OCI-LY7 (cell line): ENCODE results near the gene FOXN3. TPM values are rescaled to one million over a fixed set of nuclear protein-coding genes. Genes with fewer than 3 reads are reported as not detected.

Experiments used
- BruUV-seq: library from RNA; stranded (reverse); fragments of 400-500 nt; replicated peaks from 2 replicates; lab custom pipeline; 2021; lab: Mats Ljungman, UMichigan
- CTCF ChIA-PET: fragments of 300-600 bp; sonication (Branson Sonifier 250); formaldehyde crosslinking; loops from one replicate; lab custom pipeline; 2022; ENCODE audit warnings: antibody characterized with exemption; ENCODE audit not compliant: unreplicated experiment; lab: Charles Lee
- POLR2A ChIA-PET: fragments of 300-600 bp; sonication (Branson Sonifier 250); formaldehyde crosslinking; loops from one replicate; lab custom pipeline; 2022; ENCODE audit warnings: antibody characterized with exemption; lab: Charles Lee
- DNase-seq: peaks from one replicate; pipeline ENCODE4 v3.0.0-alpha.2; 2015; ENCODE audit warnings: low spot score
- H2AFZ ChIP-seq: fragments of 200-600 bp; sonication (generic), shearing (Covaris generic); 2 replicates; pipeline ENCODE4 v1.6.1; 2014; ENCODE audit warnings: mild to moderate bottlenecking, antibody characterized with exemption, low read length, moderate library complexity
- H3K27ac ChIP-seq: fragments of 200-600 bp; sonication (generic); 2 replicates; pipeline ENCODE4 v1.5.1; 2014; ENCODE audit warnings: mixed run types, low read depth, mild to moderate bottlenecking, moderate library complexity, low read length, inconsistent platforms; ENCODE audit not compliant: poor library complexity, severe bottlenecking
- H3K36me3 ChIP-seq: fragments of 200-600 bp; sonication (generic); 2 replicates; pipeline ENCODE4 v1.6.1; 2014; ENCODE audit warnings: mild to moderate bottlenecking, antibody characterized with exemption, low read length, moderate library complexity, mixed read lengths; ENCODE audit not compliant: insufficient read depth
- H3K4me1 ChIP-seq: fragments of 200-600 bp; sonication (generic); 2 replicates; pipeline ENCODE4 v1.5.1; 2014; ENCODE audit warnings: mild to moderate bottlenecking, low read length; ENCODE audit not compliant: insufficient read depth, poor library complexity, severe bottlenecking
- H3K4me2 ChIP-seq: fragments of 200-600 bp; sonication (generic); 2 replicates; pipeline ENCODE4 v1.6.1; 2014; ENCODE audit warnings: mild to moderate bottlenecking, low read length
- H3K4me3 ChIP-seq: fragments of 200-600 bp; sonication (generic); 2 replicates; pipeline ENCODE4 v1.5.1; 2014; ENCODE audit warnings: mild to moderate bottlenecking, low read depth, low read length; ENCODE audit not compliant: poor library complexity, severe bottlenecking
- H3K79me2 ChIP-seq: fragments of 200-600 bp; sonication (generic); 2 replicates; pipeline ENCODE4 v1.6.1; 2016; ENCODE audit warnings: low read depth, mild to moderate bottlenecking, low read length, moderate library complexity, mixed read lengths; ENCODE audit not compliant: insufficient read depth
- H3K9me2 ChIP-seq: fragments of 200-600 bp; sonication (generic); 2 replicates; pipeline ENCODE4 v1.6.1; 2016; ENCODE audit warnings: mild to moderate bottlenecking, low read length, mixed read lengths; ENCODE audit not compliant: insufficient read depth
- H3K9me3 ChIP-seq: fragments of 200-600 bp; sonication (generic); 2 replicates; pipeline ENCODE4 v1.6.1; 2014; ENCODE audit warnings: mild to moderate bottlenecking, mixed run types, low read length, mixed read lengths
- H4K20me1 ChIP-seq: fragments of 200-600 bp; sonication (generic); 2 replicates; pipeline ENCODE4 v1.6.1; 2014; ENCODE audit warnings: mild to moderate bottlenecking, antibody characterized with exemption, low read length, moderate library complexity, mixed read lengths; ENCODE audit not compliant: insufficient read depth
- EZH2phosphoT487 ChIP-seq: fragments of 200-600 bp; sonication (generic); IDR thresholded peaks from 2 replicates; pipeline ENCODE4 v1.6.1; 2018; ENCODE audit warnings: low read depth, borderline replicate concordance, mild to moderate bottlenecking, mixed run types, antibody characterized with exemption, low read length, moderate library complexity, mixed read lengths
- intact Hi-C: fragments of 100-400 bp; cut with micrococcal nuclease; formaldehyde crosslinking; loops from one replicate; pipeline ENCODE4 v1.10.0; 2022; ENCODE audit not compliant: unreplicated experiment
- total RNA-seq, 2 experiments: library from RNA; depleted of rRNA in 1 of 2; stranded (reverse); fragments of >200 nt in 1 of 2; shearing (Covaris generic) in 1 of 2; gene quantifications; 2 replicates each; pipeline ENCODE4 v1.2.3, GENCODE V29; 2014 to 2022
- TF ChIP-seq, protein P1 (sequence below): fragments of 200-600 bp; sonication (generic); conservative IDR thresholded peaks from 2 replicates; pipeline ENCODE4 v1.5.1; 2014; ENCODE audit warnings: mild to moderate bottlenecking, antibody characterized with exemption, low read length, moderate library complexity, mixed read lengths

The FOXN3 gene
- total RNA-seq, 2 experiments from 2014 or later: 77.7 to 102 TPM

DNA sequence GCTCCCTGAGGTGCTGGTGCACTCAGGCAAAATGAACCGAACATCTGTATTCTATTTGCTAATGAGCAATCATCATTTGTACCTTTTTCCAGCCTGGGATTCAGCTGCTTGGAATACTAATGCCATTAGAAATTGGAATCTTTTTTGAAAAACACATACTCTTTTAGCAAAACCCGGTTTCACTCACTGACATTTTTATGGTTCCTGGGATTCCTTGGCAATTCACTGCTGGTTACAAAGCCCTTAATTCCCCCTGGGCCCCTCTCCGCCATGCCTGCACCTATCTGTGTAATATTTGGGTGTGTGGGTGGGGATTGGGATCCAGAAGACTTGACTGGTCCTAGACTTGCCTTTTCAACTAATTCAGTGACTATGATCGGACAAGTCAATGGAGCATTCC, 199.1 kb downstream of the FOXN3 start:
- BruUV-seq: no TSS peak
- POLR2A ChIA-PET: no interaction called here

DNA sequence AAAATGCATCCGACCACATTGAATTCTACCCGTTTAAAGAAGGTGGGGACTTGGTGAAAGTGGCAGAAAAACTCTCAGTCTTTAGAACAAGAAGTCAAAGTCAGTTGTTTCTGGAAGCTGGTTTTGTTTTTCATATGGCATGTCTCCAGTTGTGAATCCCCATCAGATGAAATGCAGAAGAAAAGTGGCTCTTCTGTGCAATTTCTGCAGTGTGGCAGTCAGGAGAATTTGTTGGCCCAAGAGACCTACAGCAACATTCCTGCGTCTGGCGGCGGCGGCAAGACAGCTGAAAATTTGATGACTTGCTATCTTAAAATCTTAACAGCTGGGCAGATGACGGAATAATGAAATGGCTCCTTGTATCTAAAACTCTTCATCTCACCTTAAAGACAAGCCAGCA, 201.5 kb downstream of the FOXN3 start:
- H3K4me1 ChIP-seq: no peaks in the 10 kb centered on the region
- intact Hi-C loops: no loop called here
- CTCF ChIA-PET: no interaction called here
- H3K36me3 ChIP-seq: peaks cover 14% of the 10 kb centered on the region
- H3K9me3 ChIP-seq: no peaks in the 10 kb centered on the region
- no TSS peak for BruUV-seq
- H3K79me2 ChIP-seq: no peaks in the 10 kb centered on the region
- no peak for DNase-seq
- no peaks in the 10 kb centered on the region for H3K9me2 ChIP-seq
- no peak for TF ChIP-seq EZH2phosphoT487
- TF ChIP-seq, protein P1, sequence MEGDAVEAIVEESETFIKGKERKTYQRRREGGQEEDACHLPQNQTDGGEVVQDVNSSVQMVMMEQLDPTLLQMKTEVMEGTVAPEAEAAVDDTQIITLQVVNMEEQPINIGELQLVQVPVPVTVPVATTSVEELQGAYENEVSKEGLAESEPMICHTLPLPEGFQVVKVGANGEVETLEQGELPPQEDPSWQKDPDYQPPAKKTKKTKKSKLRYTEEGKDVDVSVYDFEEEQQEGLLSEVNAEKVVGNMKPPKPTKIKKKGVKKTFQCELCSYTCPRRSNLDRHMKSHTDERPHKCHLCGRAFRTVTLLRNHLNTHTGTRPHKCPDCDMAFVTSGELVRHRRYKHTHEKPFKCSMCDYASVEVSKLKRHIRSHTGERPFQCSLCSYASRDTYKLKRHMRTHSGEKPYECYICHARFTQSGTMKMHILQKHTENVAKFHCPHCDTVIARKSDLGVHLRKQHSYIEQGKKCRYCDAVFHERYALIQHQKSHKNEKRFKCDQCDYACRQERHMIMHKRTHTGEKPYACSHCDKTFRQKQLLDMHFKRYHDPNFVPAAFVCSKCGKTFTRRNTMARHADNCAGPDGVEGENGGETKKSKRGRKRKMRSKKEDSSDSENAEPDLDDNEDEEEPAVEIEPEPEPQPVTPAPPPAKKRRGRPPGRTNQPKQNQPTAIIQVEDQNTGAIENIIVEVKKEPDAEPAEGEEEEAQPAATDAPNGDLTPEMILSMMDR: no peak
- H3K4me2 ChIP-seq: no peak overlapping the region
- H3K27ac ChIP-seq: no peak overlapping the region
- H3K4me3 ChIP-seq: no peak overlapping the region
- no peaks in the 10 kb centered on the region for H4K20me1 ChIP-seq
- POLR2A ChIA-PET: no interaction called here
- H2AFZ ChIP-seq: no peak overlapping the region

More for the DNA sequence above, 199.1 kb downstream of the FOXN3 start:
- H2AFZ ChIP-seq: no peak overlapping the region
- H3K36me3 ChIP-seq: peaks cover 14% of the 10 kb centered on the region
- no peak for DNase-seq
- no peaks in the 10 kb centered on the region for H3K4me1 ChIP-seq
- H4K20me1 ChIP-seq: no peaks in the 10 kb centered on the region
- H3K9me2 ChIP-seq: no peaks in the 10 kb centered on the region
- TF ChIP-seq, protein P1: no peak
- TF ChIP-seq EZH2phosphoT487: no peak
- H3K4me2 ChIP-seq: no peak overlapping the region
- CTCF ChIA-PET: no interaction called here
- H3K4me3 ChIP-seq: no peak overlapping the region
- no peaks in the 10 kb centered on the region for H3K9me3 ChIP-seq
- no peaks in the 10 kb centered on the region for H3K79me2 ChIP-seq
- intact Hi-C loops: no loop called here
- no peak overlapping the region for H3K27ac ChIP-seq

DNA sequence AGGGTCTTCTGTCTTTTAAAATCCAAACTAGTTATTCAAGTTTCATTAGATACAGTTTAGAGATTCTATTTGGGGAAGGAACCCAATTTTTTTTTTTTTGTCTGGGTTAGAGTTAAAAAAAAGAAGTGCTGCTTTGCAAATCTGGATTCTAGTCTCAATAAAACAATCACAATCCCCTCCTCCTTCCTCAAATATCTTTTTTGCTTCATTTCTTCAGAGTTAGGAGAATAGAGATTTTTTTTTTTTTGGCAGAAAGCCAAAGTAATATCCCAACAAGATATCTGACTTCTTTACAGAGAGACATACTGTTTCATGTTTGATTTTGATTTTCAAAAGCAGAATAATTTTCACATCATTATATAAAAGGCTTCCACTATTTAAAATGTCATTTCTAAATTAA, 201.9 kb downstream of the FOXN3 start:
- POLR2A ChIA-PET: no interaction called here
- H4K20me1 ChIP-seq: no peaks in the 10 kb centered on the region

More for the DNA sequence above, 201.9 kb downstream of the FOXN3 start:
- H3K36me3 ChIP-seq: peaks cover 14% of the 10 kb centered on the region
- TF ChIP-seq, protein P1: no peak
- no peak for TF ChIP-seq EZH2phosphoT487
- no peak for DNase-seq
- intact Hi-C loops: no loop called here
- no peak overlapping the region for H2AFZ ChIP-seq
- no TSS peak for BruUV-seq
- H3K27ac ChIP-seq: no peak overlapping the region
- H3K4me2 ChIP-seq: no peak overlapping the region
- H3K4me1 ChIP-seq: no peaks in the 10 kb centered on the region
- H3K9me2 ChIP-seq: no peaks in the 10 kb centered on the region
- CTCF ChIA-PET: no interaction called here
- no peaks in the 10 kb centered on the region for H3K9me3 ChIP-seq
- H3K79me2 ChIP-seq: no peaks in the 10 kb centered on the region
- H3K4me3 ChIP-seq: no peak overlapping the region
